Measurements from ENCODE around the gene LYPD4.

Gene LYPD4

DNA sequence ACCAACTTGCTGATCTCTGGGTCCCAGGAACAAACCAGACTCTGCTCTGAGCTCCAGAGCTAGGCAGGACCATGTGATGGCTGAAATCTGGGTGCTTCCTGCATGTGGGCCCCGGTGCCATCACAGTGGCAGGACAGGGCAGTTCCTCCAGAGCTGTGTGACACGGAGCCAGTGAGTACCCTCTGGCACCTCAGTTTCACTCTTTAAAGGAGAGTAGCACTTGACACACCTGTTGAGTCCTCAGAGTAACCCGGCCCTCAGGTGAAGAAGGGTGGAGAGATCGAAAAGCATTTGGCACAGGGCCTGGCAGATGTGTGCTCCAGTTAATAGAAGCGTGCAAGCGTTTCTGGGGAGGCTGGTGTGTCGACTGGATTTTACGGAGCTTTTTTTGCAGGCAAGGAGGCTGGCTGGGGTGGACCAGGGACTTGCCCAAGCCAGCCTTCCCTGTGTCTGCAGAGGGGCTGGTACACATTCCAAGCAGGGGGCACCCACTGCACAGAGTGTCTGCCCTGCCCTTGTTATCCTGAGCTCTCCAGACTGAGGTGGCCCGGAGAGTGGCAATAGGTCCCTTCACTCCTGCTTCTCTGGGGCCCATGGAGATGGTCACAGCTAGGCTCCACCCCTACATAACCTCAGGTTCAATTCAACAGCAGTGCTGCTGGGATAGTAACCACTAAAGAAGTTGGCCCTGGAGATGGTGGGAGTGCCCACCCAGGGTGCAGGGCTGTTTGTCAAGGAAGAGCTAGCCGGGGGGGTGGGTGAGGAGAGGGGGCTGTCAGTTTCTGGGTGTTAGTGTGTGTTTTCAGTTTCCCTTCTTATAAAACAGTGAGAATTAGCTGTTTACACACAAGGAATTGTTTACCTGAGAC is 23.9 kb upstream of the LYPD4 start:
- no peak overlapping the region for H3K4me3 ChIP-seq (ENCODE audit: low read depth, low read length)
- DNase-seq (ENCODE audit: low read depth): no peak
- TF ChIP-seq, protein P1, sequence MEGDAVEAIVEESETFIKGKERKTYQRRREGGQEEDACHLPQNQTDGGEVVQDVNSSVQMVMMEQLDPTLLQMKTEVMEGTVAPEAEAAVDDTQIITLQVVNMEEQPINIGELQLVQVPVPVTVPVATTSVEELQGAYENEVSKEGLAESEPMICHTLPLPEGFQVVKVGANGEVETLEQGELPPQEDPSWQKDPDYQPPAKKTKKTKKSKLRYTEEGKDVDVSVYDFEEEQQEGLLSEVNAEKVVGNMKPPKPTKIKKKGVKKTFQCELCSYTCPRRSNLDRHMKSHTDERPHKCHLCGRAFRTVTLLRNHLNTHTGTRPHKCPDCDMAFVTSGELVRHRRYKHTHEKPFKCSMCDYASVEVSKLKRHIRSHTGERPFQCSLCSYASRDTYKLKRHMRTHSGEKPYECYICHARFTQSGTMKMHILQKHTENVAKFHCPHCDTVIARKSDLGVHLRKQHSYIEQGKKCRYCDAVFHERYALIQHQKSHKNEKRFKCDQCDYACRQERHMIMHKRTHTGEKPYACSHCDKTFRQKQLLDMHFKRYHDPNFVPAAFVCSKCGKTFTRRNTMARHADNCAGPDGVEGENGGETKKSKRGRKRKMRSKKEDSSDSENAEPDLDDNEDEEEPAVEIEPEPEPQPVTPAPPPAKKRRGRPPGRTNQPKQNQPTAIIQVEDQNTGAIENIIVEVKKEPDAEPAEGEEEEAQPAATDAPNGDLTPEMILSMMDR (IDR thresholded peaks at IDR 0.05; ENCODE audit: insufficient read depth, low read depth, low read length, missing control alignments): no peak

DNA sequence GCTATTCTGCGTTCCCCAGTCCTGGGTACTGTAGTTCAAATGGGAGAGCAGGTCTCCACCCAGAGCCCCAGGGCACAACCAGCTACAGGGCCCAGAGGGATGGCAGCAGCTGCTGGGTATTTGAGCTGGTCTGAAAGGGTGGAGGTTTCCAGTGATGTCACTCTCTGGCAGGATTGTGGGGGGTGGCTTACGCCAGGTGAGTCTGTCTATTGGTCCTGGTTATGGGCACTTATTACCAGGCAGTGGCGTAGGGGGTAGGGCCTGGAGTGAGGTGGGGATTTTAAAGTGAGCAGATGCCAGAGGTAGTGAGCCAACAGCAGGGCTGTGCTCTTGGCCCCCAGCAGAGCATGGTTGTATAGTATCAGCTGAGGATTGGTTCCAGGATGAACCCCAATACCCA is 21.8 kb upstream of the LYPD4 start:
- TF ChIP-seq, protein P1 (IDR thresholded peaks at IDR 0.05; ENCODE audit: insufficient read depth, low read depth, low read length, missing control alignments): no peak
- no peak for DNase-seq (ENCODE audit: low read depth)

DNA sequence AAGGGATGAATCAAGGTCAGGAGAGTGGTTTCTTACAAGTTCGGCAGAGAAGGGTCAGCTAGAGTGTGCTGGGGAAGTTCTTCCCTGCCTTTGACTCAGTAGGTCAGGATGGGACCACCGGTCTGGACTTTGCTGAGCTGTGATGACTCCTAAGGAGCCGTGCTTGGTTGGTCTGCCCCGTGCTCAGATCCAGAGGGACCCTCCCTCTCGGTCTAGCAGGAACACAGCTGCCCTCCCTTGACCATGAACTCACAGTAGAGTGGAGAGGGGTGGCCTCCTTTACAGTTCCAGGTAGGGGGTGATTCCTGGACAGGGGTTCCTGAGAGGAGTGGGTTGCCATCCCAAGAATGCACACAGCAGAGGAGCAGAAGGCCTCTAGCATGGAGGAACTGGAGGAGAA is 19.9 kb upstream of the LYPD4 start:
- TF ChIP-seq, protein P1 (IDR thresholded peaks at IDR 0.05; ENCODE audit: insufficient read depth, low read depth, low read length, missing control alignments): no peak
- DNase-seq (ENCODE audit: low read depth): no peak
- H3K4me3 ChIP-seq (ENCODE audit: low read depth, low read length): peak overlapping the region; percentile 8; the same call in 1 of the 2 replicates

More for the DNA sequence above, 21.8 kb upstream of the LYPD4 start:
- no peak overlapping the region for H3K4me3 ChIP-seq (ENCODE audit: low read depth, low read length)

DNA sequence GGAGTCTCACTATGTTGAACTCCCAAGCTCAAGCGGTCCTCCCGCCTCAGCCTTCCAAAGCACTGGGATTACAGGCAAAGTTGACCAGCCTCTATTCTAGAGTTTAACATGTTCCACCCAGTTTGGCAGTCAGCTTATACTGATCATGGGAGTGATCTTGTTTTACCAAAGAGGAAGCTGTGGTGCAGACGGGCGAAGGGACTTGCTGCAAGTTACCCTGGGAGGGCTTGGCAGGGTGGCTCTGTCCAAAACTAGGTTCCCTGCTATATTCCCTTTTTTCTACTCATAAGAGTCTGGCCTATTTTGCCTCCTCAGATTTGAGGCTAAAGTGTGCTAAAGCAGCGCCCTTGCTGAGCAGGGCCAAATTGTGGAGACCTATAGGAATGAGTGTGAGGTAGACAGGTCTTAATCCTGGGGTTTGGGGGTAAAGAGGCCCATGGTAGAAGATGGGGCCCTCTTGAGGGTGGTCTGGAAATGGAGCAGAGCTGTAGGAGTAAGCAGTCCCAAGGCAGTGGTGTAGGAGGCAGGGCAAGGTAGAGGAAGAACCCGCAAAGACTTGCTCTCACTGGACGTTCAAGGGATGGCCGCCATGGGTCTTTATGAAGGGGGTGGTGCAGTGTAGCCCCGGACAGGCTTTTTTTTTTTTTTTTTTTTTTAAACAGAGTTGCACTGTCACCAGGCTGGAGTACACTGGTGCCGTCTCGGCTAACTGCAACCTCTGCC is 18.9 kb upstream of the LYPD4 start:
- DNase-seq (ENCODE audit: low read depth): peak; percentile 9
- TF ChIP-seq, protein P1 (IDR thresholded peaks at IDR 0.05; ENCODE audit: insufficient read depth, low read depth, low read length, missing control alignments): no peak
- peak overlapping the region; percentile 99 for H3K4me3 ChIP-seq (ENCODE audit: low read depth, low read length)

DNA sequence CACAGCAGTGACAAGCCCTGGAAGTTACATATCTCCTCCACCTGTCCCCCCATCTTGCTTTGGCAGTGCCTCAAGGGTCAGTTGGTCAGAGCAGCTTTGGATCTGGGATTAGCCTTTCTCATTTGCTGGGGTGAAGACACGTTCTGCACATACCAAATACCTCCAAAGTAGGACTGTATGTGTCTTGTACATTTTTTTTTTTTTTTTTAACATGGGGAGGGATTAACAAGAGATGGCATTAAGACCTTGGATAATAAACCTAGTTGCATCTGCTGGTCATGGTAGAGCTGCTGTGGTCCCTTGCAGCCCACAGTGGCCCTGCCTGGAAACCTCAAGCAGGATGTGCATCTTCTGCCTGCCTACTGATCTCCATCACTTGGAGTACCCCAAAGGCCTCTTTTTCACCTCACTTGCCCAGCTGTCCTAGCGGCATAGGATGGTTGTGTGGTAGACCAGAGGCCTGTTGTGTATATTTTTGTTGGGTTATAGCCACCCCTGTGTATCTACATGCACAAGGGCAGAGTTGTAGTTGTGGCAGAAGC is 18.0 kb upstream of the LYPD4 start:
- peak overlapping the region; percentile 99 for H3K4me3 ChIP-seq (ENCODE audit: low read depth, low read length)
- TF ChIP-seq, protein P1 (IDR thresholded peaks at IDR 0.05; ENCODE audit: insufficient read depth, low read depth, low read length, missing control alignments): no peak
- peak; percentile 32 for DNase-seq (ENCODE audit: low read depth)

DNA sequence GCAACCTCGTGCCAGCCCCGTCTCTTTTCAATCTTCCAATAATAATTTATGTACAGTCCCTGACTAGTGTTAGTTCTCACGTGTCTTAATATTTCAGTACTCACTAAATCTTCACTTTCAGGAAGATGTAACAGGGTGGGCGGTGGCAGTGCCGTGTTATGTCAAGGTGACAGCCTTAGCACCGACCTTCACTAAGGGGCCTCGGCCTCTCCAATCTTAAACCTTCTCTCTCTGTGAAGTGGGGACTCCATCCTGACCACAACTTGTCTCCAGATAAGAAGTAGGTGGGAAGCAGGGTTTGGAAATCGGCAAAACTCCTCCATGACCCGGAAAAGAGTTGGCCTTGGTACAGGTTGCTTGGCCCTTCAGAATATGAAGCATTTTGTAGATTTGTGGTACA is 17.4 kb upstream of the LYPD4 start:
- TF ChIP-seq, protein P1 (IDR thresholded peaks at IDR 0.05; ENCODE audit: insufficient read depth, low read depth, low read length, missing control alignments): no peak
- peak overlapping the region; percentile 99 for H3K4me3 ChIP-seq (ENCODE audit: low read depth, low read length)
- DNase-seq (ENCODE audit: low read depth): no peak

All from GM12865 (cell line).